GM23248 (cell line): ENCODE measurements around the gene ARHGEF37. TPM values are rescaled to one million over a fixed set of nuclear protein-coding genes. Genes with fewer than 3 reads are reported as not detected.
A peak's percentile ranks its signal among the peaks of the same experiment; 100 is the strongest.

Source experiments
- DNase-seq: peaks from one replicate; pipeline ENCODE4 v3.0.0-alpha.2; 2015
- H2AFZ ChIP-seq: fragments of 200-600 bp; sonication (generic); 2 replicates; pipeline ENCODE4 v1.6.1; 2016; ENCODE audit warnings: antibody characterized with exemption
- H3F3A ChIP-seq: fragments of 200-600 bp; sonication (generic); 2 replicates; pipeline ENCODE4 v1.6.1; 2016; ENCODE audit warnings: mild to moderate bottlenecking, antibody characterized with exemption, mixed run types; ENCODE audit not compliant: insufficient read depth
- H3K27ac ChIP-seq: fragments of 200-600 bp; sonication (generic); 2 replicates; pipeline ENCODE4 v1.5.1; 2016; ENCODE audit warnings: mild to moderate bottlenecking
- H3K27me3 ChIP-seq: fragments of 200-600 bp; sonication (generic); replicated peaks from 2 replicates; pipeline ENCODE4 v1.6.1; 2016; ENCODE audit warnings: mild to moderate bottlenecking; ENCODE audit not compliant: insufficient read depth
- H3K36me3 ChIP-seq: fragments of 200-600 bp; sonication (generic); 2 replicates; pipeline ENCODE4 v1.6.1; 2016; ENCODE audit warnings: low read depth, mild to moderate bottlenecking
- H3K4me1 ChIP-seq: fragments of 200-600 bp; sonication (generic); 2 replicates; pipeline ENCODE4 v1.6.1; 2016; ENCODE audit warnings: mild to moderate bottlenecking; ENCODE audit not compliant: insufficient read depth
- H3K4me2 ChIP-seq: fragments of 200-600 bp; sonication (generic); one replicate; pipeline ENCODE4 v1.6.1; 2016; ENCODE audit warnings: mild to moderate bottlenecking; ENCODE audit not compliant: unreplicated experiment
- H3K4me3 ChIP-seq: fragments of 200-600 bp; sonication (generic); 2 replicates; pipeline ENCODE4 v1.5.1; 2016; ENCODE audit warnings: mild to moderate bottlenecking
- H3K79me2 ChIP-seq: fragments of 200-600 bp; sonication (generic); 2 replicates; pipeline ENCODE4 v1.6.1; 2016; ENCODE audit warnings: mild to moderate bottlenecking; ENCODE audit not compliant: insufficient read depth
- H3K9ac ChIP-seq: fragments of 200-600 bp; sonication (generic); 2 replicates; pipeline ENCODE4 v1.6.1; 2016; ENCODE audit warnings: mild to moderate bottlenecking
- H3K9me2 ChIP-seq: fragments of 200-600 bp; sonication (generic); 2 replicates; pipeline ENCODE4 v1.6.1; 2016; ENCODE audit warnings: mixed run types, mild to moderate bottlenecking, moderate library complexity; ENCODE audit not compliant: insufficient read depth
- H3K9me3 ChIP-seq: fragments of 200-600 bp; sonication (generic); one replicate; pipeline ENCODE4 v1.6.1; 2017; ENCODE audit warnings: low read depth
- H4K20me1 ChIP-seq: fragments of 200-600 bp; sonication (generic); 2 replicates; pipeline ENCODE4 v1.6.0; 2016; ENCODE audit not compliant: insufficient read depth
- EZH2 ChIP-seq: fragments of 200-600 bp; sonication (generic); IDR thresholded peaks from 2 replicates; pipeline ENCODE4 v1.6.1; 2018; ENCODE audit warnings: antibody characterized with exemption, mild to moderate bottlenecking; ENCODE audit not compliant: insufficient read depth, poor library complexity, severe bottlenecking
- EZH2phosphoT487 ChIP-seq: fragments of 200-600 bp; sonication (generic); IDR thresholded peaks from 2 replicates; pipeline ENCODE4 v1.6.1; 2018; ENCODE audit warnings: antibody characterized with exemption, moderate library complexity, mild to moderate bottlenecking, low read depth; ENCODE audit not compliant: insufficient read depth
- WGBS, 2 experiments: methylation state at CpG; one replicate each; pipeline ENCODE4 v1.1.6; 2015 to 2017; ENCODE audit warnings: low lambda C conversion rate in 2 of 2, low coverage in 1 of 2; ENCODE audit errors: missing lambda C conversion rate in 2 of 2; 5-methylcytosine and 5-hydroxymethylcytosine counted together
- in situ Hi-C: fragments of 300-500 bp; cut with MboI; formaldehyde crosslinking; loops from 2 replicates; pipeline ENCODE4 v1.15.0; 2020
- polyA plus RNA-seq: library from polyadenylated mRNA; unstranded; fragments of >200 nt; fragmentation: Nextera tagmentation; extraction: Ambion mirVana; gene quantifications from 2 replicates; pipeline ENCODE4 v1.2.1, GENCODE V29; 2016
- total RNA-seq: library from RNA; depleted of rRNA; stranded (reverse); fragments of >200 nt; shearing (Covaris generic); gene quantifications from 2 replicates; pipeline ENCODE4 v1.2.3, GENCODE V29; 2014

The ARHGEF37 gene
- total and polyA plus RNA-seq, 2 experiments from 2014 or later = 0.51 to 0.97 TPM

DNA sequence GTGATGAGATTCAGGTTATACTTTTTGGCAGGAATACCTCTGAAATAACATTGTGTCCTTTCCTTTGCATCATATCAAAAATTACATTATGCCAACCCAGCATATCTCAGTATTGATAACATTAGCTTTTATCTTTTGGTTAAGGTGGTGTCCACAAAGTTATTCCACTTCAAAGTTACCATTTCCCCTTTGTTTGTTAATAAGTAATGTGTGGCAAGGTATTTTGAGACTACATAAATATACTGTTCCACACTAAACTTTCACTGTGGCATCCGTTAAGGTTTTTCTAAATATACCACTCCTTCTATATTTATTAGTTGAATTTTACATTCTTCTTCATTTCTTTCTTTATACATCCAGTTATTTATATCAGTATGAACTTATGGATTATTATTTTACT is 14.1 kb upstream of the ARHGEF37 start:
- in situ Hi-C loops = loop anchor here (10.0 kb wide), 1 partner anchor 192 kb away; the partner anchor contains the start of gene IL17B

DNA sequence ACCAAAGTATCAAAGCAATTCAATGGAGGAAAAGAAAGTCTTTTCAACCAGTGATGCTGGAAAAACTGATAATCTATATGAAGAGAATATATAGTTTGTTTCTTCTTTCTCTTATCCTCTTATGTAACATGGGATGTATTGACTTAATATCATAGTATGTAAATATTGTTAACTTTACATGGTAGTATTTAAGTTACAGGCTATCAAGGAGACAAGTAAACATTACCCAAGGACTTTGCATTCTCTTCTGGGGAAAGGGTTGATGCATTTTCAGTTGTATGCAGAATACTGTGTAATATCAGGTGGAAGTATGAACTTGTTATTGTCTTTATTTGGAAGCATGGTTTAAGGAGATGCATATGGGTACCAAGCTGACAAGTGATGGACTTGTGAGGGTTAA is 9.1 kb upstream of the ARHGEF37 start:
- Histone ChIP-seq H3K9me2 (no peaks in the 10 kb centered on the region), H3K4me2 (no peak overlapping the region), H3K27me3 (no peaks in the 10 kb centered on the region), H3K9me3 (no peaks in the 10 kb centered on the region), H3K9ac (no peak overlapping the region), H2AFZ (no peak overlapping the region), H4K20me1 (no peaks in the 10 kb centered on the region), H3K79me2 (no peaks in the 10 kb centered on the region), H3K4me1 (no peaks in the 10 kb centered on the region), H3K4me3 (no peak overlapping the region), H3F3A (no peaks in the 10 kb centered on the region), H3K27ac (no peak overlapping the region), H3K36me3 (no peaks in the 10 kb centered on the region)
- no peak for DNase-seq
- TF ChIP-seq EZH2 = no peak
- no peak for TF ChIP-seq EZH2phosphoT487
- in situ Hi-C loops = no loop called here

More for the DNA sequence above, 14.1 kb upstream of the ARHGEF37 start:
- peaks cover 19% of the 10 kb centered on the region; the same call in 1 of the 2 replicates for H3F3A ChIP-seq
- no peaks in the 10 kb centered on the region for H3K79me2 ChIP-seq
- no peak overlapping the region for H2AFZ ChIP-seq
- peaks cover 25% of the 10 kb centered on the region for H3K4me1 ChIP-seq
- no peaks in the 10 kb centered on the region for H3K9me2 ChIP-seq
- H4K20me1 ChIP-seq = no peaks in the 10 kb centered on the region
- 48 to 58% methylated on average over 1 of the region's 1 CpG for WGBS, 2 experiments
- no peak overlapping the region for H3K27ac ChIP-seq
- no peak for DNase-seq
- no peak overlapping the region for H3K4me3 ChIP-seq
- 0 out of 2 replicates have a peak overlapping the region, but pooled peaks have one; percentile 1 for H3K9ac ChIP-seq
- no peaks in the 10 kb centered on the region for H3K36me3 ChIP-seq
- no peak overlapping the region for H3K4me2 ChIP-seq
- H3K9me3 ChIP-seq = no peaks in the 10 kb centered on the region
- TF ChIP-seq EZH2phosphoT487 = no peak
- no peak for TF ChIP-seq EZH2
- H3K27me3 ChIP-seq = no peaks in the 10 kb centered on the region

DNA sequence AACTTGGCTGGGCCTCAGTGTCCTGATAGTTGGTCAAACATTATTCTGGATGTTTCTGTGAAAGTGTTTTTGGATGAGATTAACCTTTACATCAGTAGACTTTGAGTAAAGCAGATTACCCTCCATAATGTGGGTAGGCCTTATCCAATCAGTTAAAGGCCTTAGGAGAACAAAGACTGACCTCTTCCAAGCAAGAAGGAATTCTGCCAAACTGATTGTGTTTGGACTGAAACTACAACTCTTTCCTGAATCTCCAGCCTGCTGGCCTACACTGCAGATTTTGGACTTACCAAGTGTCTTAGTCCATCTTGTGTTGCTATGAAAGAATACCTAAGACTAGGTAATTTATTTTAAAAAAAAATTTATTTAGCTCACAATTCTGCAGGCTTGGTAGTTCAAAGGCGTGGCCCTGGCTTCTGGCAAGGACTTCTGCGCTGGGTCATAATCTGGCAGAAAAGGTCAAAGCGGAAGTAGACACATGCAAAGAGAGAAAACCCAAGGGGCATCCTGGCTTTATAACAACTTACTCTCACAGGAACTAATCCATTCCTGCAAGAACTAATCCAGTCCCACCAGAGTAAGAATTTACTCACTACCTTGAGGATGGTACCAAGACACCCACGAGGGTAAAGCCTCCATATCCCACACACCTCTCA is 8.6 kb upstream of the ARHGEF37 start:
- in situ Hi-C loops = no loop called here
- no peak for DNase-seq
- Histone ChIP-seq H3K4me3 (no peak overlapping the region), H3K4me2 (no peak overlapping the region), H2AFZ (no peak overlapping the region), H3K9ac (no peak overlapping the region), H3K36me3 (no peaks in the 10 kb centered on the region), H3F3A (no peaks in the 10 kb centered on the region), H3K9me2 (no peaks in the 10 kb centered on the region), H3K9me3 (no peaks in the 10 kb centered on the region), H3K27ac (no peak overlapping the region), H4K20me1 (no peaks in the 10 kb centered on the region), H3K27me3 (no peaks in the 10 kb centered on the region), H3K79me2 (no peaks in the 10 kb centered on the region), H3K4me1 (no peaks in the 10 kb centered on the region)
- 84 to 90% methylated on average over 4 of the region's 4 CpGs for WGBS, 2 experiments
- no peak for TF ChIP-seq EZH2
- no peak for TF ChIP-seq EZH2phosphoT487

DNA sequence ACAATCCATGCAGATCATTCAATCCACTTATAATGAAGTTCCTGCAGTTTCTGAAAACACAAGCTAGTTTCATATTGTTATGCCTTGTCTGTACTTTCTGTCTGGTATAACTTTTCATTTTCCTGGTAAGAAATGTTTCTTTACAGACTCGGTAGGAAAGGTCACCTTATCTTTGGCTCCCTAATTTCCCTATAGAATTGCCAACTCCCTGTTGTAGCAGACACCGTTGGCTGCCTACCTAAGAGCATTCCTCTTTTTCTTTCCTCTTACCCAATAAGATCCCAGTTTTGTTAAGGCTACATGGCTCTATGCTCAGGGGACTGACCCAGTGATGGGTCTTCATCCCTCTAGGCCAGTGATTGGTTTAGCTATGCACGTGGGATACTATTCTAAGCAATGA is 6.2 kb upstream of the ARHGEF37 start:
- no peaks in the 10 kb centered on the region for H3K9me3 ChIP-seq
- H3K27me3 ChIP-seq = no peaks in the 10 kb centered on the region
- no peak overlapping the region for H3K4me3 ChIP-seq
- TF ChIP-seq EZH2phosphoT487 (no peak), EZH2 (no peak)
- no peaks in the 10 kb centered on the region for H3F3A ChIP-seq
- no peak overlapping the region for H2AFZ ChIP-seq
- no peak overlapping the region for H3K9ac ChIP-seq
- DNase-seq = no peak
- H3K27ac ChIP-seq = no peak overlapping the region
- in situ Hi-C loops = no loop called here
- no peaks in the 10 kb centered on the region for H3K4me1 ChIP-seq
- H3K4me2 ChIP-seq = no peak overlapping the region
- WGBS, 2 experiments = 73 to 76% methylated on average over 3 of the region's 3 CpGs
- no peaks in the 10 kb centered on the region for H3K36me3 ChIP-seq
- H3K79me2 ChIP-seq = no peaks in the 10 kb centered on the region
- H4K20me1 ChIP-seq = no peaks in the 10 kb centered on the region
- no peaks in the 10 kb centered on the region for H3K9me2 ChIP-seq

DNA sequence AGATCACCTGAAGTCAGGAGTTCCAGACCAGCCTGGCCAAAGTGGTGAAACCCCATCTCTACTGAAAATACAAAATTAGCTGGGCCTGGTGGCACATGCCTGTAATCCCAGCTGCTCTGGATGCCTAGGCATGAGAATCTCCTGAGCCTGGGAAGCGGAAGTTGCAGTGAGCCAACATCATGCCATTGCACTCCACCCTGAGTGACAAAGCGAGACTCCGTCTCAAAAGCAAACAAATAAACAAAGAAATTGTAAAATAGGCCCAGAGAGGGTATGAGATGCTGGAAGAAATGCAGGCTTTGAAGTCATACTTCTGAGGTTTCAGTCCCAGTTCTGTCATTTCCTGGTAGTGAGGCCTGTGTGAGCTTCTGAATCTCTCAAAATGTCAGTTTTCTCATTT is 5.3 kb upstream of the ARHGEF37 start:
- Histone ChIP-seq H3K4me1 (no peaks in the 10 kb centered on the region), H3F3A (no peaks in the 10 kb centered on the region), H3K9ac (no peak overlapping the region), H4K20me1 (no peaks in the 10 kb centered on the region), H2AFZ (no peak overlapping the region), H3K9me3 (no peaks in the 10 kb centered on the region), H3K36me3 (no peaks in the 10 kb centered on the region), H3K27me3 (no peaks in the 10 kb centered on the region), H3K4me3 (no peak overlapping the region), H3K4me2 (no peak overlapping the region), H3K79me2 (no peaks in the 10 kb centered on the region), H3K27ac (no peak overlapping the region), H3K9me2 (no peaks in the 10 kb centered on the region)
- whole genome bisulfite sequencing, 2 experiments = 85 to 90% methylated on average over 3 of the region's 3 CpGs
- in situ Hi-C loops = no loop called here
- DNase-seq = no peak
- TF ChIP-seq EZH2 (no peak), EZH2phosphoT487 (no peak)
